Stimulated activated CD4-positive, alpha-beta T cell treated with anti-CD3 and anti-CD28 coated beads, Interleukin-1b, Interleukin-23, amount 100 ng/mL, for 1 hour (primary cell): ENCODE results near the gene MRPS34.
"Not testable (repeated sequence)": the region's sequence is repeated elsewhere in the genome, so short reads cannot be mapped to it uniquely, and the experiment has no call there.

Experiments used
- DNase-seq, 2 donors: peaks; one replicate each; pipeline ENCODE4 v3.0.0-alpha.2; 2020; ENCODE audit warnings: low read depth in 2 of 2

The MRPS34 gene

DNA sequence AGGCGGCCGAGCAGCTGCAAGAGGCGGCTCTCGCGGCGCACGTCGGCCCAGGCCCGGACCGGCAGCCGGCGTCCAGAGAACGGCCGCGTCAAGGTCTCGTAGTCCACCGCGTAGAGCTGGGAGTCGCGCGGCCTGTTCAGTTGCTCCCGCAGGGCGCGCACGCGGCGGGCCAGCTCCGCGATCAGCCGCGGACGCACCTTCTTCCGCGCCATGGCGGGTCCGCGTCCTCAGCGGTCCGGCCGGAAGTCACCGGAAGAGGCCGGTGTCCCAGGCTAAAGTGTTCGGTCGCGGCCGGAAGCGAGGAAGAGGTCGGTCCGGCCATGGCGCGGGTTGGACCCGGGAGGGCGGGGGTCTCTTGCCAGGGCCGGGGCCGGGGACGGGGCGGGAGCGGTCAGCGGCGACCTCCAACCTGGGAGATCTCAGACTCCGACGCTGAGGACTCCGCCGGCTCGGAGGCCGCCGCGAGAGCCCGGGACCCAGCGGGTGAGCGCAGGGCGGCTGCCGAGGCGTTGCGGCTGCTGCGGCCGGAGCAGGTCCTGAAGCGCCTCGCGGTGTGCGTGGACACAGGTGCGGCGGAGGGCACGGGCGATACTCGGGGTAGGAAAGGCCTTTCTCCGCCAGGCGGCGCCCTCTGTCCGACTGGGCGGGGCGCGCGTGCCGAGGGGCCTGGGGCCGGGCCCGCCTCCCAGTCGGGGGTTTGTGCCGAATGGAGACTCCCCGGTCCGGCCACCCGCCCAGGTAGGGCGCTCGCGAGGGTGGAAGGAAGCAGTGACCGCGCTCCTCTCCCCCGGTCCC is at the start of gene MRPS34:
MRPS34 (minus strand) TSS at position 227 of the 795 bp plus-strand sequence; CDS start at position 212, 15 bp downstream.
- DNase-seq = peak; percentile 51 to 61

DNA sequence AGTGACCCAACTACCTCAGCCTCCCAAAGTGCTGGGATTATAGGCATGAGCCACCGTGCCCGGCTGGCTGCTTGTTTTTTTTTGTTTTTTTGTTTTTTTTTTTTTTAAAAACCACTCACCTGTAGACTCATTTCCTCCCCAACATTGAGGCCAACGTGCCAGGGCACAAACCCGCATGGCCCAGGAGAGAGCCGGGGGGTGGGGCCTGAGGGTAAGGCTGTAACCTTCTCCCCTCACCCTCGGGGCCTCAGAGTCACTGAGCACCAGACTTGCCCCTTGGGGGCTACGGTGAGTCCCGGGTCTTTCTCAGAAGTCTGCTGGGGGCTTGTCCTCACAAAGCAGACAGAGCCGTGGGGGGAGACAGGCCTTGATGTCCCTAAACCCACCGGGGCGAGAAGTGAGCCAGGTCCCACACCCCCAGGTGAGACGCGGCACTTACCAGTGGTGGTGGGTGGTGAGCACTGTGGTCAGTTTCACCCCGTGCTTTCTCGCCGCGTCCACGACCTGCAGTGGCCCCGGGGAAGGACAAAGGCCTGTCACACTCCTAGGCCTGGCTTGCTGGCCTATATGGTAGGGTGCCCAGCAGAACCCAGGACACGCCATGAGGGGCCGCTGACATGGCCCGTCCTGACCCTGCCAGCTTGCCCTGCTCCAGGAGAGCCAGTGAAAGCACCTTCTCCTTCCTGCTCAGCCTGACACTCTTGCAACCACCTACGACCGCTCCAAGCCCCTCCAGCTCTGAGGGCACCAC is 49.1 kb upstream of the MRPS34 start:
- no peak for DNase-seq

DNA sequence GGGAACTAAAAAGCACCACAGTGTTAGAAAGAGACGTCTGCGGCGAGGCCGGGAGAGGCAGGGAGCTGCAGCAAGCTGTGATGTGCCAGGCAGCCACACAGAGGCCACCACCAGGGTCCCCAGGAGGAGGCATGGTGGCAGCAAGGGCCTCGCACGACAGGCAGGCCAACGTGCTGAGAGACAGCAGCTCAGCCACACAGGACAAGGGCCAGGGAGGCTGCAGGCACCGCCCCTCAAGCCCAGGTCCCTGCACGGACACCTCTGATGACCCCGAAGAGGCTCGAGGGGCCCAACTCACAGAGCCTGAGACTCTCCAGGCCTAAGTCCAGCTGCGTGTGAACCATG is 48.0 kb upstream of the MRPS34 start:
- DNase-seq = no peak

DNA sequence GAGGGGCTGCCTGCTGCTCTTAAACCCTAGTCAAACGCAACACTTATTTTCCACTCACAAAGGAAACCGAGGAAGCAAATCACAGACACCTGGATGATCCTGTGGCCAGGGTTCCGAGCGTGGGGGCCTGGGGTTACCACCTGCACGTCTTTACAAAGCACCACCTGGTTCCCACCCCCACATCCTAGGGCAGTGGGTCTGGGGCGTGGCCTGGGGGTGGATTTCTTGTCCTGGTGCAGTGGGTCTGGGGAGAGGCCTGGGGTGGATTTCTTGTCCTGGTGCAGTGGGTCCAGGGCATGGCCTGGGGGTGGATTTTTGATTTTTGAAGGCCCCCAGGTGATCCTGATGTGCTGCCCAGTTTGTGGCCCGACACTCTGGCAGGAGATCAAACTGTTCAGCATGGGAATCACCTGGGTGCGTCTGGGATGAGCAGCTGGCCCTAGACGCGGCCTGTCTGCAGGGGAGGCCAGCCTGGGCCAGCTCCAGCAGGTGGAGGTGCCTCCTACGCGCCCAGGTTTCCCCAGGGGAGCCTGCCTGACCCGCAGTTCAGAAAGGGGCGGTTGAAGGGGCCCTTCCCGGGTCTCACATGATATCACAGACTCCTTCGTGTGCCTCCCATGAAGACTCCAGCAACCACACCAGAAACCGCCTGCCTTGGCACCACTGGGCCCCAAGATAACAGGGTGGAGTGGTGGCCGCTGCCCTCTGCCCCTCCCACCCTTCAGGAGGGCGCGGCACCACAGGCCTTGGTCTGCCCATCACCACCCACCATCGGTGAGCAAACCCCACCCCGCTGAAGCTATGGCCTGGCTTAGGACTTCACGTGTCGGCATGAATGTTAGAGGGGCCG is 47.4 kb upstream of the MRPS34 start:
- DNase-seq = no peak

DNA sequence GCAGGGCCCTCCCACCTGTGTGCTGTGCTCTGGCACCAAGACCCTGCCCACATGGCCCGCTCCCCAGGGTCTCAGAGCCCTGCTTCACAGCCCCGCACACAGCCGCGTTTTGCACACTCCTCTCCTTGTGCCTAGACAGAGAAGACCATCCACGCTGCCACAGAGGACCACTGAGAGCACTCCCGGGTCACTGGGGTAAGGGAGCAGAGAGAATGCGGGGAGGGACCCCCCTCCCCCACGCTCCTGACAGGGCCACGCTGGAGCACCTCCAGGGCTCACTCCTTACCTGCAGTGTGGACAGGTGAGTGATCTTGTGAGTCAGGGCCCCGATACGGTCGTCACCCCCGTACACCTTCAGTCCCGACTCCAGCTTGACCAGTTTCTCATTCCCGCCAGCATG is 46.7 kb upstream of the MRPS34 start:
- no peak for DNase-seq

DNA sequence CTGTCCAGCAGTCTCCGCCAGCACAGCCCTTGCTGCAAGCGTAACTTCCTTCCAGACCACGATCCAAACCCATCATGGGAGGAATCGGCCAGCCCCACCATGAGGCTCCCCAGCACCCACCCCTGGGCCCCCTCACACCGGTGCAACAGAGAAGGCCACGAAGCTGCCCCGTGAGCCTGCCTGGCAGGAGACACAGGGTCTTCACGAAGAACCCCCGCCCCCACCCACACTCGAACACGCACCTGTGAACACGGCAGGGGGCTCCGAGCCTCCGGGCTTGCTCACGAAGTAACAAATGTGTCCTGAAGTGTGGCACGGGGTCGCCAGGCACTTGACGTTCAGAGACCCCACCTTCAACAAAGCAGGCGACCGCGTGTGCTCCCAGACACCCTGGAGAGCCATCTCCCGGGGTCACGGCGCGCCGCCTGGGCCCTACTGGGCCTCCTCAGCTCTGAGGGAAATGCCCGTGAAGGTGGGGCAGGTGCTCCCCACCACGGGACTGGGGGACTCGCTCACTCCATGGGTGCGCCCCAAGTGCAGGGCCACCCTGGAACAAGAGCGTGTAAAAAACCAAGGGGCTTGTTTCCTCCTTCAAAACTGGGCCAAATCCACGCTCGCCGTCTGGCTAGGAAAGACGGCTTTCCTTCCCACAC is 46.1 kb upstream of the MRPS34 start:
- no peak for DNase-seq

DNA sequence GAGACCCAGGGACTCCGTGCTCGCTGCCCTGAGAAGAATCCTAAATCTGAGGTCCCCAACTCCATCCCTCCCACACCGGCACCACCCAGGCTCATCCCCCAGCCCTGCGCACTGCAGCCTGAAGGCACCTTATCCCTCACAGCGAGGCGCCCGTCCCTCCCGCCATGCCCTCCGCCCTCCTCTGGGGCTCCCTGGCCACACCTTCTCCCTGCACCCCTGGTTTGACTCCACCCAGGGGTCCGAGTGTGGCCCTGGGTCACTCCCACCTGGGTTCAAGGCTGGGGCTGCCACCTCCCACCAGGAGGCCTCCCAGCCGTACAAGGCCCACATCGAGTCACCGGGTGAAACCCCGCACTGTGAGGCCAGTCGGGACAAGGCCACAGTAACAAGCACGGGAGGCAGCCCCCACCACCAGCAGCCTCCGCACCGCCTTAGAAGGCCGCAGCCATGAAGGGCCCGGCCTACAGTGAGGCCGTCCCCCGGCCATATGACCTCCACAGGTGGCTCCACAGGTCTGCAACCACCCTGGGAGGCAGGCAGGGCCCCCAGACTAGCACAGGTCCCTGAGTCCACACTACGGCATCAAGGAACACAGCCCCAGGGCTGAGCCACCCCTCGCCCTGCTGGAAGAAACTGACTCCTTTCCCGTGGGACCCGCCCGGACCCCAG is 45.4 kb upstream of the MRPS34 start:
- DNase-seq = no peak

DNA sequence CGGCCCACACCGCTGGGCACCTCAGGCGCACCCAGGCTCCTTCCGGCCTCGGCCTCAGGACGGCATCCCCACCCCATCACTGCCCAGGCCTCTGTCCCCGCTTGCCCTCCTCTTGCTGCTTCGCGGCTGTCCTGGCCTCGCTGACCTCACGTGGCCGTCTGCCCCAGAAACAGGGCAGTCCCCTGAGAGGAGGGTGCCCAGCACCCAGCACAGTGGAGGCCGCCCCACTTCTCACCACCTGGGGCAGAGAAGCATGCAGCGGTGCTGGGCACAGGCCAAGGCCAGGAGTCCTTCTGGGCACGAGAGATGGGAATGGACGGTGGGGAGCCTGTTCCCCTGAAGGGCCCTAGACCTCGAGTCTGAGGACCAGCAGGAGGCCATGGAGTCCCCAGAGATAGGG is 44.8 kb upstream of the MRPS34 start:
- DNase-seq = no peak

DNA sequence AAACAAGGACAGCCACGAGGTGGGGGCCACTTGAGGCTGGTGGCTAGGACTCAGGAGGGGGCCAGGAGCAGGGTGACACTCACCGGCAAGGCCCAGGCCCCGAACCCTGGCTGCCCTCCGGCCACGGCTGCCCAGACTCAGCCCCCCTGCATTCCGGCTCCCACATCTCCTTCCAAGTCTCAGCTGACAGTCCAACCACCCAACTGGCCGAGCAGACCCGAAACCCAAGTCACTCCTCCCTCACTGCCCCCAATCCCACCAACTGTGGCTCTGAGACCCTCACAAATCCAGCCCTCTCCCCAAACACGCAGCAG is 44.3 kb upstream of the MRPS34 start:
- DNase-seq = no peak

DNA sequence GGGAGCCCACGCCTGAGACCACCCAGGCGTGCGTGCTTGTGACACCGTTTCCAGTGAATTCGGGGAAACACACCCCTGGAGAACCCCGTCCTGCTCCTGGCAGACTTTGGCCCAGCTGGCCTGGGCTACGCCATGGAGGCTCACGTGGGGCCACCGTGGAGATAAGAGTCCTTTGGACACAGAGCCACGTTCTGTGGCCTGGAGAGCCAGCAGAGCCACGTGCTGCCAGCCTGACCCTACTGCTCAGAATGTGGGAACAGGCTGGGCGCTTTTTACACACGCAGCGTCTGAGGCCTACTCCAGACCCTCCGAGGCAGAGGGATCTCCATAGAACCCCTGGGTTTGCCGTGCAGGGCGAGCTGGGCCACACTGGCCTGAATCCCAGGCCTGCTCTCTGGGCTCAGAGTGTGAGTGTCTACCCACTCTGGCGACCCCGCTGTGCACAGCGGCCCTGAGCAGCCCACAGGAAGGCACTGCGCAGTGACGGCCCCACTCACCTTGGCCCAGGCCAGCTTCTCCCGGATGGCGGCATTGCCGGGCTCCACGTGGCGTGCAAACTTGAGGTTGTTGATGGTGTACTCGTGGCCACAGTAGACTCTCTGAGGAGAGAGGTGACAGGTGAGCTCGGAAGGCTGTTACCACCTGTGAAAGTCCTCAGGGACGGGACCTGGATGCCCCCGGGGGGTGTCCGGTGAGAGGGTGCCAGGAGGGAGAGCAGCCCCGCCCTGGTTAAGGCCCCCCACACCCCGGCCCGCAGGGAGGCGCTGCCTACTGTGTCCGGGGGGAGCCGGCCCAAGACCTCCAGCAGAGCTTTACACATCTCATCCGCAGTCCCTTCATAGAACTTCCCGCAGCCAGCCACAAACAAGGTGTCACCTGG is 43.7 kb upstream of the MRPS34 start:
- DNase-seq = no peak

DNA sequence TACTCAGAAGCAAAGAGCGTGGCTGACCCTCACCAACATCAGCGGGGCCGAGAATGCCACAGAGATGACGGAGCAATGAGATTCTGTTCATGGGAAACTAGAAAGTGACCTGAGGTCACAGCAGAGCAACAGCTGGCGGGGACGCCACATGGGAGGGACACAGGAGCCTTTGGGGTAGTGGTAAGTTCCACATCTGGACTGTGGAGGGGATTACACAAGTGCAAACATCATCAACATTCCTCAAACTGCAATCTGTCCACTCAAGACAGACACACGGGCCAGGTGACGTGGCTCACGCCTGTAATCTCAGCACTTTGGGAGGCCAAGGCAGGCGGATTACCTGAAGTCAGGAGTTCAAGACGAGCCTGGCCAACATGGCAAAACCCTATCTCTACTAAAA is 42.5 kb upstream of the MRPS34 start:
- no peak for DNase-seq

DNA sequence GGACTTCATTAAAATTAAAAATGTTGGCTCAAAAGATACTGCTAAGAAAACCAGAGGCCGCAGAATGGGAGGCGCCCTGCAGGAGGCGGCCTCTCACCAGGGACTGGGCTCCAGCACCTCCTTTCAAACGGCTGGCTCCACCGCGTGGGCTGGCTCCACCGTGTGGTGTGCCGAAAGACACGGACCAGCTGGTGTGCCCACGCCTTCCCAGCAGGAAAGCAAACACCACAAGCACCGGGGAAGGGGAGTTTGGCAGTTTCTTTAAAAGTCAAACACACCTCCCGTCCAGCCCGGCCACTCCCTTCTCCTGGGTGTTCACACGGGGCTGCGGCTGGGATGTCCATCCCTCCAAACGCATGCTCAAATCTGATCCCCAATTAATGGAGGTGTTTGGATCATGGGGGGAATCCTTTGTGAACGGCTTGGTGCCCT is 39.8 kb upstream of the MRPS34 start:
- peak in 1 of 2 donors; percentile 14 for DNase-seq

DNA sequence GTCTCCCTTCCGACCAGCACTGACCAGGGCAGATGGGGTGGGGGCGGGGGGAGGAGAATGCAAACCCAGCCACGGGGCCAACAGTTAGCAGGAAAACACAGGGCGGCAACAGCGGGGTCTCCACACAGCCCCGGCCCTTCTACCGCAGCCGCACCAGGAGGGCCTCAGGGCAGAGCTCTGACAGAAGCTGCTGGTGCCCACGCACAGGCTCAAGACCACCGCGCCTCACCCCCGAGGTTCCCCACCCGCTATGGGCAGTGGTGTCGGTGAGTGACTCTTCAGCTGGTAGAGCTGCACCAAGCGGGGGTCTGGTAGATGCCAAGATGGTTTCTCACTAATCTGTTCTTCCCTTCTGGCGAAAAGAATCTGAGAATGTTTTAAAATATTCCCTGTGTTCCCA is 37.6 kb upstream of the MRPS34 start:
- no peak for DNase-seq

DNA sequence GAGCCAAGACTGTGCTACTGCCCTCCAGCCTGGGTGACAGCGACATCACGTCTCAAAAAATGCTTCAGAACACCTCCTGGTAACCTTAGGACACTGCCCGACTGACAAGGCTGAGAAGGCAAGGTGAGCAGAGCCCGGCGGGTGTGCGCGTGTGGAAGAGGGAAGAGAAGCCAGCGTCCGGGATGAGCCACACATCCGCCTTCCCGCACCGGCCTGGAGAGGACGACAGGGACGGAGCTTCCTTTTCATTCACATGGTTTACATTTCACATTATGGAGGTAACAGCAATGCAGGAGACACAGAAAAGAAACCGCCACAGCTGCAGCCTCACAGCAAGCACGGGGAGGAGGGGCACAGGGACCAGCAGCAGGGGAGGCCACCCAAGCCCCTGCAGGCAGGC is 37.2 kb upstream of the MRPS34 start:
- no peak for DNase-seq

DNA sequence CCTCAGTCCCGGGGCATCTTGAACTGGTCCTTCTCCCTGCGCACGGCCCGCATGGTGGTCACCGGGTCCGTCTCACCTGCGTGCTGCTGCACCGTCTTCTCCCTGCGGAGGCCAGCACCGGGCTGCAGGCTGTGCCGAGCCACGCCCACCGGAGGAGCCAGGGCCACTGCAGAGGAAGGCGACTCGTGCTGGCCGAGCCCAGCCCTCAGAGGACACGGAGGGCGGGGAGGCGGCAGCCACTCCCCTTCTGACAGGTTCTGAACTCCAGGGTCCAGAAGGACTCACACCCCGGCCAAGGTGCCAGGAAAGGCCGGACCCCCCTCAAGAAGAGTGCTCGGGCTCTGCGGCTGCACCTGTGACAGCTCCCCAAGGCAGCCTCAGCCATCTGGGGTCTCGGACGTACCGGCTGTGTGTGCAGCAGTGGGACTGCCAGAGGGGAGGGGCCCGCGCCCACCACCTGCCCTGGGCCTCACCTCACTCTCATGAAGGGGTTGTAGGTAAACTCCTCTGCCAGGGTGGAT is 36.4 kb upstream of the MRPS34 start:
- no peak for DNase-seq

DNA sequence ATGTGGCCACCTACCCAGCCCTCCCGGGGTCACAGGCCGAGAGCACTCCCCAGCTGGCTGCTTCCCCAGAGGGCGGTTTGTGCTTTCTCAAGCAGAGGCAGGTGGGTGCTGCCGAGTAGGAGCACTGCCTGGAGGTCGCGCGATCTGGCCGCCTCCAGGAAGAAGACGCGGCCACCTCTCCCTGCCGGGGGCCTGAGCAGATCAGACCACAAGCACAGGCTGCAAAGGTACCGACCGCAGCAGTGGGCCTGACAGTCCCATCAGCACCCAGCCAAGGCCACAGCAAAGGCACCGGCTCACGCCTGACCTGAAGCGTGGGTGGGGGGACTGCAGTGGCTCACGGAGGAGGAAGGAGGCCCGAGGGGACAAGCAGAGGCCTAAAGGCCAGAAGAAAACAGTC is 35.8 kb upstream of the MRPS34 start:
- no peak for DNase-seq

DNA sequence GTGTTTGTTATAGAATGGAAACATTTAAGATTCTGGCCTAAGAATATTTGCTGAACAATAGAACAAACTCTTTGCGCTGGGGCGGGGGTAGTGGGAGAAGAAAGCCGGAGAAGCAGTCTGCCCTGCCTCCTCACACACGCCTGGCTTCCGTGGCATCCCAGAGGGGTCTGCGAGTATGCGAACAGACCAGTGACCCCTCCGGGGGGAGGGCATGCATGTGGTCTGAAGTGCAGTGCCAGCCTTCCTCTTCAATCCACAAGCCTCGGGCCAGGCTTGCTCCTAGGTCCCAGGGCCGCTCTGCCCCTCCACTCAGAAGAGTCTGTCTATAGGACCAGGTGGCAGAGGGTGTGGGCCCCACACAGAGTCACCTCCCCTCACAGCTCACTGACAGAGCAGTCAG is 34.7 kb upstream of the MRPS34 start:
- no peak for DNase-seq

DNA sequence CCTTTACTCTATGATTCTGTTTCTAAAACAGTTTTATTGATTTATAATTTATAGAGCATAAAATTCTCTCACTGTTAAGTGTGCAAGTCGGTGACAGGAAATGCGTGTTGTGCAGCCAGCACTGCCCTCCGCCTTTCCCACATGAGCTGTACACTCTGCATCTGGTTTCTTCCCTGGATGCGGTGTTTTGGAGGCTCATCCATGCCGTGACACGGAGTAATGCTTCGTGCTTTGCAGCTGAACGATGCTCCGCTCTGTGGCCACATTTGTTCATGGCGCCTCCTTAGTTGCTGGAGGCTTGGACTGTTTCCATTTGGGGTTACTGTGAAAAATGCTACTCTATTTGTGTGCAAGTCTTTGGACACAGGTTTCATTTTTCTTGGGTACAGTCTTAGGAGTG is 27.8 kb upstream of the MRPS34 start:
- DNase-seq = no peak

DNA sequence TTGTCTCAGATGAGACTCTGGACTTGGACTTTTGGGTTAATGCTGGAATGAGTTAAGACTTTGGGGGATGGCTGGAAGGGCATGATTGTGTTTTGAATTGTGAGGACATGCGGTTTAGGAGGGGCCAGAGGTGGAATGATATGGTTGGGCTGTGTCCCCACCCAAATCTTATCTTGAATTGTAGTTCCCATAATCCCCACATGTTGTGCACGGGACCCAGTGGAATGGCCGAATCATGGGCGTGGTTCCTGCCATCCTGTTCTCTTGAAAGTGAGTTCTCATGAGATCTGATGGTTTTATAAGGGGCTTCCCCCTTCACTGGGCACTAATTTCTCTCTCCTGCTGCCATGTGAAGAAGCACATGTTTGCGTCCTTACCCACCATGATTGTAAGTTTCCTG is 26.3 kb upstream of the MRPS34 start:
- DNase-seq = not testable (repeated sequence)
